IMR-90 (cell line): ENCODE measurements around the gene UBR4. TPM values are rescaled to one million over a fixed set of nuclear protein-coding genes. Genes with fewer than 3 reads are reported as not detected.

Experiments
- ATAC-seq: fragments of 200-7000 bp; cut with Tn5 transposase; 2 replicates; pipeline ENCODE4 v1.9.1; 2020; ENCODE audit warnings: low read depth, mild to moderate bottlenecking, moderate library complexity
- BruUV-seq: library from RNA; stranded (reverse); fragments of 400-500 nt; replicated peaks from 2 replicates; lab custom pipeline; 2021; lab: Mats Ljungman, UMichigan
- CTCF ChIA-PET: fragments of 300-600 bp; formaldehyde crosslinking; extraction: SDS; loops from one replicate; lab custom pipeline; 2021; ENCODE audit warnings: antibody characterized with exemption; lab: Yijun Ruan, JAX
- POLR2A ChIA-PET: fragments of 300-600 bp; sonication (Branson Sonifier 250); formaldehyde crosslinking; loops from one replicate; lab custom pipeline; 2022; ENCODE audit warnings: antibody characterized with exemption; ENCODE audit not compliant: unreplicated experiment; lab: Charles Lee
- DNase-seq: peaks from one replicate; pipeline ENCODE4 v3.0.0; 2013
- H2AFZ ChIP-seq: replicated peaks from 2 replicates; pipeline ENCODE3; 2013; ENCODE audit warnings: low read length, mild to moderate bottlenecking; ENCODE audit not compliant: poor library complexity
- H2AK5ac ChIP-seq: 2 replicates; pipeline ENCODE4 v1.6.1; 2013; ENCODE audit warnings: low read depth, low read length, inconsistent platforms
- H2AK9ac ChIP-seq: replicated peaks from 2 replicates; pipeline ENCODE3; 2013; ENCODE audit warnings: mild to moderate bottlenecking, low read depth, low read length, moderate library complexity; ENCODE audit not compliant: poor library complexity
- H2BK120ac ChIP-seq: 2 replicates; pipeline ENCODE4 v1.6.1; 2013; ENCODE audit warnings: low read depth, low read length, inconsistent platforms
- H2BK15ac ChIP-seq: 3 replicates; pipeline ENCODE4 v1.6.1; 2013; ENCODE audit warnings: low read depth, low read length, inconsistent platforms
- H2BK20ac ChIP-seq: 2 replicates; pipeline ENCODE4 v1.6.1; 2013; ENCODE audit warnings: low read depth, mild to moderate bottlenecking, inconsistent platforms, low read length, moderate library complexity
- H2BK5ac ChIP-seq: 2 replicates; pipeline ENCODE4 v1.6.1; 2013; ENCODE audit warnings: mild to moderate bottlenecking, low read depth, low read length, inconsistent platforms; ENCODE audit not compliant: poor library complexity, severe bottlenecking
- H3K14ac ChIP-seq: replicated peaks from 2 replicates; pipeline ENCODE4 v1.6.1; 2013; ENCODE audit warnings: low read depth, low read length, inconsistent platforms
- H3K18ac ChIP-seq: 2 replicates; pipeline ENCODE4 v1.6.1; 2013; ENCODE audit warnings: low read depth, low read length, control low read depth
- H3K23ac ChIP-seq: 2 replicates; pipeline ENCODE4 v1.6.1; 2013; ENCODE audit warnings: low read depth, low read length, inconsistent platforms
- H3K27ac ChIP-seq: 2 replicates; pipeline ENCODE4 v1.5.1; 2013; ENCODE audit warnings: mild to moderate bottlenecking, control low read depth, low read length; ENCODE audit not compliant: insufficient read depth
- H3K27me3 ChIP-seq: 2 replicates; pipeline ENCODE4 v1.6.1; 2013; ENCODE audit warnings: low read length; ENCODE audit not compliant: control insufficient read depth, insufficient read depth
- H3K36me3 ChIP-seq: 2 replicates; pipeline ENCODE4 v1.6.1; 2013; ENCODE audit warnings: low read length, mixed read lengths; ENCODE audit not compliant: control insufficient read depth, insufficient read depth
- H3K4ac ChIP-seq: 2 replicates; pipeline ENCODE4 v1.6.1; 2013; ENCODE audit warnings: low read depth, low read length, inconsistent platforms
- H3K4me1 ChIP-seq: 2 replicates; pipeline ENCODE4 v1.6.1; 2013; ENCODE audit warnings: low read length, mixed read lengths; ENCODE audit not compliant: control insufficient read depth, insufficient read depth
- H3K4me2 ChIP-seq: 2 replicates; pipeline ENCODE4 v1.6.1; 2013; ENCODE audit warnings: low read depth, mild to moderate bottlenecking, control low read depth, low read length, moderate library complexity
- H3K4me3 ChIP-seq: 2 replicates; pipeline ENCODE4 v1.5.1; 2013; ENCODE audit warnings: low read depth, mild to moderate bottlenecking, control low read depth, low read length, moderate library complexity; ENCODE audit not compliant: insufficient read depth
- H3K56ac ChIP-seq: 2 replicates; pipeline ENCODE4 v1.6.1; 2013; ENCODE audit warnings: low read length, inconsistent platforms; ENCODE audit not compliant: insufficient read depth; ENCODE audit errors: extremely low read depth
- H3K79me1 ChIP-seq, 2 experiments: 2 replicates each; pipeline ENCODE4 v1.6.1; 2013; ENCODE audit warnings: low read length in 2 of 2, inconsistent platforms in 1 of 2, low read depth in 1 of 2
- H3K9ac ChIP-seq: 2 replicates; pipeline ENCODE4 v1.6.1; 2013; ENCODE audit warnings: low read depth, low read length, control low read depth
- H3K9me1 ChIP-seq: 2 replicates; pipeline ENCODE4 v1.6.1; 2013; ENCODE audit warnings: low read length, inconsistent platforms; ENCODE audit not compliant: insufficient read depth
- H3K9me3 ChIP-seq: 2 replicates; pipeline ENCODE4 v1.6.1; 2013; ENCODE audit warnings: low read length; ENCODE audit not compliant: control insufficient read depth, insufficient read depth
- H4K20me1 ChIP-seq: 2 replicates; pipeline ENCODE4 v1.6.1; 2013; ENCODE audit warnings: low read length, inconsistent platforms; ENCODE audit not compliant: insufficient read depth
- H4K5ac ChIP-seq: 2 replicates; pipeline ENCODE4 v1.6.1; 2013; ENCODE audit warnings: mild to moderate bottlenecking, low read depth, low read length, control low read depth
- H4K8ac ChIP-seq, 2 experiments: 2 replicates each; pipeline ENCODE4 v1.6.1; 2013; ENCODE audit warnings: low read depth in 2 of 2, low read length in 2 of 2, control low read depth in 1 of 2, inconsistent platforms in 1 of 2
- H4K91ac ChIP-seq: 2 replicates; pipeline ENCODE4 v1.6.1; 2013; ENCODE audit warnings: low read depth, low read length, inconsistent platforms; ENCODE audit not compliant: insufficient read depth
- BHLHE40 ChIP-seq: fragments of 150-350 bp; IDR thresholded peaks from 2 replicates; pipeline ENCODE4 v1.6.1; 2016; ENCODE audit warnings: mild to moderate bottlenecking, low read depth, low read length
- CEBPB ChIP-seq: IDR thresholded peaks from 2 replicates; pipeline ENCODE4 v1.6.1; 2012; ENCODE audit warnings: low read depth, low read length, improper control_type of control experiment
- CHD1 ChIP-seq: IDR thresholded peaks from 2 replicates; pipeline ENCODE4 v1.6.1; 2012; ENCODE audit warnings: low read depth, low read length, improper control_type of control experiment
- CTCF ChIP-seq: conservative IDR thresholded peaks from 2 replicates; pipeline ENCODE4 v1.5.1; 2012; ENCODE audit warnings: mild to moderate bottlenecking, low read depth, low read length, improper control_type of control experiment
- MAZ ChIP-seq: IDR thresholded peaks from 2 replicates; pipeline ENCODE4 v1.6.1; 2012; ENCODE audit warnings: low read depth, mild to moderate bottlenecking, low read length, improper control_type of control experiment, moderate library complexity, borderline replicate concordance
- MXI1 ChIP-seq: IDR thresholded peaks from 2 replicates; pipeline ENCODE4 v1.6.1; 2012; ENCODE audit warnings: low read depth, mild to moderate bottlenecking, low read length, moderate library complexity, borderline replicate concordance
- NFE2L2 ChIP-seq: fragments of 150-350 bp; IDR thresholded peaks from 2 replicates; pipeline ENCODE4 v1.6.1; 2016; ENCODE audit warnings: low read depth, mild to moderate bottlenecking, low read length
- USF2 ChIP-seq: fragments of 150-350 bp; IDR thresholded peaks from 2 replicates; pipeline ENCODE4 v1.6.1; 2017; ENCODE audit warnings: mild to moderate bottlenecking, antibody characterized with exemption, low read length, low read depth
- whole genome bisulfite sequencing, 2 experiments: methylation state at CpG; one replicate each; pipeline versions ENCODE4 v1.1.5 to v1.1.7; 2013; ENCODE audit warnings: missing lambda C conversion rate in 2 of 2; ENCODE audit not compliant: insufficient read length in 1 of 2; ENCODE audit errors: extremely low coverage in 2 of 2; 5-methylcytosine and 5-hydroxymethylcytosine counted together
- dilution Hi-C: fragments of 300-500 bp; cut with HindIII; formaldehyde crosslinking; loops from one replicate; pipeline ENCODE4 v1.14.3; 2018; ENCODE audit warnings: low sequenced_read_pairs; ENCODE audit not compliant: unreplicated experiment
- in situ Hi-C: fragments of 300-500 bp; cut with MboI; formaldehyde crosslinking; loops from 3 replicates; pipeline ENCODE4 v1.14.3; 2019; ENCODE audit warnings: low sequenced_read_pairs, inconsistent platforms, mixed read lengths
- intact Hi-C: fragments of 100-400 bp; cut with micrococcal nuclease; formaldehyde crosslinking; loops from 2 replicates; pipeline ENCODE4 v1.10.0; 2022
- polyA plus RNA-seq, 3 experiments: library from polyadenylated mRNA; depleted of rRNA; stranded (reverse); fragments of >200 nt; gene quantifications; 2 replicates each; pipeline ENCODE4 v1.2.3, GENCODE V29; 2012; ENCODE audit warnings: low replicate concordance in 1 of 3
- total RNA-seq: library from RNA; depleted of rRNA; stranded (reverse); fragments of >200 nt; gene quantifications from 2 replicates; pipeline ENCODE4 v1.2.3, GENCODE V29; 2012

The UBR4 gene
- total and polyA plus RNA-seq, 2 of the 4 experiments (the other 2 are of a cell fraction) = 87.8 to 121 TPM

- Histone ChIP-seq H3K9me3 (peaks cover 4% of the 10 kb centered on the region; the same call in 1 of the 2 replicates), H2AK9ac (no peak overlapping the region), H3K4me2 (no peak overlapping the region), H2BK5ac (no peak overlapping the region), H3K56ac (no peak overlapping the region), H3K79me1 (peaks cover 24 to 41% of the 10 kb centered on the region in 2 experiments), H3K27me3 (no peaks in the 10 kb centered on the region), H3K4me3 (no peak overlapping the region), H3K27ac (no peak overlapping the region), H3K14ac (no peak overlapping the region), H3K4me1 (no peaks in the 10 kb centered on the region), H2BK15ac (no peak overlapping the region), H4K20me1 (0 out of 2 replicates have a peak, but pooled peaks cover 8% of the 10 kb centered on the region), H4K5ac (no peak overlapping the region), H3K9me1 (no peaks in the 10 kb centered on the region), H2AFZ (no peak overlapping the region), H3K18ac (no peak overlapping the region), H2AK5ac (no peak overlapping the region), H2BK20ac (no peak overlapping the region), H3K9ac (no peak overlapping the region), H3K23ac (no peak overlapping the region), H4K91ac (no peak overlapping the region), H4K8ac (no peak overlapping the region), H3K36me3 (peaks cover 69% of the 10 kb centered on the region), H2BK120ac (no peak overlapping the region), H3K4ac (no peak overlapping the region)
- ATAC-seq = no peak
- no TSS peak for BruUV-seq
- POLR2A ChIA-PET = no interaction called here
- CTCF ChIA-PET = interaction anchor here (0.9 to 1.6 kb wide), 2 partner anchors 12 to 33 kb away, joined by 3 read pairs; no protein-coding TSS in a partner anchor
- dilution Hi-C loops (no loop called here), in situ Hi-C loops (no loop called here), intact Hi-C loops (no loop called here)
- whole genome bisulfite sequencing, 2 experiments = no CpG with 5 or more reads among the region's 6 CpGs
- TF ChIP-seq CHD1 (no peak), CEBPB (no peak), MAZ (no peak), CTCF (no peak), NFE2L2 (no peak), MXI1 (no peak), BHLHE40 (no peak), USF2 (no peak)
- no peak for DNase-seq
Measured at GRCh38 chr1:19128968-19129514, 81.0 kb downstream of the UBR4 start.
